NCI-H2171 (cell line): ENCODE results near the gene ARMC12.

Experiments
- DNase-seq: peaks from one replicate; lab custom pipeline; 2025; lab: John Stamatoyannopoulos, UW

The ARMC12 gene

DNA sequence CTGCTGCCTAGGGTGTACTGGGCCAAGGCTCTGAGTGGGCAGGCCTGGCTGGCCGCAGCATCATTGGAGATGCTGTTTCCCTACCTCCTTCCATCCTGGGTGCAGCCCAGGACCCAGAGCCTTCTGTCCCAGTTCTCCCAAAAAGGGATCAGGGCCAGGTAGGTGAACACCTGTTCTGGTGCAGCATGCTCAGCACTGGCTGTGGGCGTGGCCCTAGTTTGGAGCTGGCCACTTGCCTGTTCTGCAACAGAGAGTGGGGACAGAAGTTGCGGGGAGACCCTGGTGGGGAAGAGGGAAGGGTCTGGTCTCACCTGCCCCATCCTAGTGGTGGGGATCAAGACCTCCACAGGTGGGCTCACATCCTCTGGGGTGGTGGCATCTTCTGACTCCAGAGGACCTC, 1.4 kb upstream of the ARMC12 start:
- no peak for DNase-seq

DNA sequence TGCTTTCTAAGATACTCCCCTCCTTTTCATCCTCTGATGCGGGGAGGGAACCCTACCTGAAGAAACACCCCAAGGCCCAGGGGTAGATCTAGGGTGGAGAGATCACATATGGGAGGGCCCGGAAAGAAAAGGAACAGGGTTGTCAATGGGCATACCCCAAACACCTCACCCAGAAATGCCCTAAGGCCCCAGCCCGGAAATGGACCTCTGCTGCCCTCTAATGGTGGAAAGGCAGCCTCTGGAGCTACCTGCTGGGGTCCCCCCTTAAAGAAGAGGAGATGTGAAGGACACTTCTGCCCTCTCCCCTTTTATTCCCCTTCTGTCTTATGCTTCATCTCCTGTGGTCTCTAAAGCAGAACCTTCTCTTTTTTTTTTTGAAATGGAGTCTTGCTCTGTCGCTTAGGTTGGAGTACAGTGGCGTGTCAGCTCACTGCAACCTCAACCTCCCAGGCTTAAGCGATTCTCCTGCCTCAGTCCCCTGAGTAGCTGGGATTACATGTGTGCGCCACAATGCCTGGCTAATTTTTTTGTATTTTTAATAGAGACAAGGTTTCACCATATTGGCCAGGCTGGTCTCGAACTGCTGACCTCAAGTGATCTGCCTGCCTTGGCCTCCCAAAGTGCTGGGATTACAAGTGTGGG, 458 bp upstream of the ARMC12 start:
- DNase-seq, result peak; percentile 48

DNA sequence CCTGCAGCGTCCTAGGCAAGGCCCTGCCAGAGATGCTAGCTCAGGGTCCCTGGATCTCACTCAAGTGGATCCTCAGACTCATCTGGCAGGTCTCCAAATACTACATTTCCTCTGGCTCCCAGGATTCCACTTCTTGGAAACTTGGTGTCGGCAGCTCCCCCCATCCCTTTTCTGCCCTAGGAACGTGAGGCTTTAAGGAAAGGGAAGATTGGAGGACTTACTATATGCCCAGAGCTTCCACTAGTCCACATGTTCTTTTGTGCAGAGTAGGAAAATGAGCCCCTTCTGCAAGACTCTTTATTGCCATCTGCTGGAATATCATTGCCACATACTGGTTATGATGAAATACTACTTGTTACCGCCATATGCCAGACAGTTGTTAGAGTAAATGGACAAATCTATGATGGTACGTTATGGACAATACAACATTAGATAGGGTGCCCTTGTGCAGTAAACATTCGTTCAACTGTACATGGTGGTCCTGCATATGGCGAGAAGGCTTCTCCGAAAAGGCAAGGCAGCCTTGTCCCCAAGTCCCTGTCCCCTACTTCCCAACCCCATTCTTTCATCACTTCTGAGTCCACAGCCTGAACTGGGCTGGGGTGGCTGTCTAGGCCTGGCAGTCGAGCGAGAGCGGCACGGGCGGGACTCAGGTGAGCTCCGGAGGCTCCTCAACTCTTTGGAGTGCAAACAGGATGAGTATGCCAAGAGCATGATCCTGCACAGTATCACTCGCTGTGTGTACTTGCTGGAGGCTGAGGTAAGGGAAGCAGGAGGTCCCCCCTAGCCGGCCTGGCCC, 780 bp downstream of the ARMC12 start:
- DNase-seq, result peak; percentile 68

DNA sequence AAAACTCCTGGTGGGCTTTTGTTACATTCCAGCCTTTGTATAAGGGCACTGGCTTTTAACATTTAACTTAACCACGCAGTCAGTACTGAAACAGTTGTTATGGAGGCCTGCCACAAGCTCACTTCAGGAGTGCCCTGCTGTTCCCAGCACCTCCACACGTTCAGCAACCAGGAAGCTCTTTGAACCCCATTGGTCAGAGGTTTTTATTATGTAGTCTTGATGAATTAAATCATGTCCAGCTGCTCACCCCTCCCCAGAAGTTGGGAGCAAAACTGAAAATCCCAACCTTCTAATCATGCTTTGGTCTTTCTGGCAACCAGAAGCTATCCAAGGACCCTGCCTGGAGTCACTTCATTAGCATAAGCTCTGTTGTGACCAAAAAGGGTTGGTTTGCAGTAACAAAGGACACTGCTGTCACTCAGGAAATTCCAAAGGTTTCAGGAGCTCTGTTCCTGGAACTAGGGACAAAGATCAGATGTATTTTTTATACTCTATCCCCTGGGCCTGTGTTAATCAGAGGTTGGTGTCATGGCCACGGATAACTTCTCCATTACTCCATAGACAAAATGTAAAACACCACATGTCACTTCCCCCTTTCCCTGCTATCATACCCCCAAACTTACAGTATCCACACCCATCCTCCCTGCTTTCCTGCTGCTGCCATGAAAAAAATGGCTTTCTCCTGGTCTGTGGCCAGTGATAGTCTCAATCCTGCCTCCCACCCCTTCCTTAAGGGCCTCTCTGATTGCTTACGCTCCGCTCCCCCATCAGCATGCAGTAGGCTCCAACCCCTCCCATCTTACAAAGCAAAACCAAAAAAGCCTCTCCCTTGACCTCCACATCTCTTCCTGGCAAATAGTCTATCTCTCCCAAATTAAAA, 3.1 kb downstream of the ARMC12 start:
- DNase-seq, result no peak

DNA sequence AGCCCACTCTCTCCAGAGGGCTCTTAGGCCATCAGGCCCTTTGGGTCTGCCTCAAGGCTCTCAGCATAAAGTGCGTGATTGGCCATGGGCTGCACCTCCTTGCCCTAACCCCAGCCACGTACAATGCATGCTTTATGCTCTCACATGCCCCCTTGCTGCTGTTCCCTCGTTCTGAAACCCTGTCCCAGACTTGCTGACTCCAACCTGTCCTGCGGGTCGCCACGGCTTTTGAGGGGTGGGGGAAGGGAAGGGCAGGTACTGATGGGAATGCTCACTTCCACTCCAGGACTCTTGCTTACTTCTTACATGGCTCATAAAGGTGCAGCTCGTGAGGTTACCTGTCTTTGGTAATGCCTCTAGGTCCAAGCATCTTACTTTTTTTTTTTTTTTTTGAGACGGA, 6.0 kb downstream of the ARMC12 start:
- DNase-seq, result no peak

DNA sequence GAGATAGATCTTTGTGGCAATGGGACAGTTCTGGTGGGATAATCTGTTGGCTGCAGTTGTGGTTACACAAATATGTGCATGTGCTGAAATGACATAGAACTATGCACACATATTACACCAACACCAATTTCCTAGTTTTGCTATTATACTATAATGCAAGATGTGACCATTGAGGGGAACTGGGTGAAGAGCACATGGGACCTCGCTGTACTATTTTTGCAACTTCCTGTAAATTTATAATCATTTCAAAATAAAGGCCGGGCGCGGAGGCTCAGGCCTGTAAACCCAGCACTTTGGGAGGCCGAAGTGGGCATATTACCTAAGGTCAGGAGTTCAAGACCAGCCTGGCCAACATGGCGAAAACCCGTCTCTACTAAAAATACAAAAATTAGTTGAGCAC, 8.7 kb downstream of the ARMC12 start:
- no peak for DNase-seq

DNA sequence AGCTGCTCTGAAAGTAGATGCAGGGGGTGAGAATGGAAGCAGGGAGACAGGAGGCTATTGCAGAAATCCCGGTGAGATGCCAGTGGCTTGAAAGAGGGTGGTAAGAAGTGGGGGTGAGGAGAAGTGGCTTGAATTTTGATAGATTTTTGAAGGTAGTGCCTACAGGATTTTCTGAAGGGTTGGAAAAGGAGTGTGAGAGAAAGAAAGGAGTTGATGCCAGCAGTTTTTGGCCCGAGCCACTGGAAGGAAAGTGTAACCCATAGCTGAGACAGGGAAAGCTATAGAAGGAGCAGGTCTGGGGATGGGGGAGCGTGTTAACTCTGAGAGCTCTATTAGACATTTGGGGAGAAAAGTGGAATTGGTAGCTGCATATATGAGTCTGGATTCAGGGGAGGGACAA, 9.7 kb downstream of the ARMC12 start:
- no peak for DNase-seq

DNA sequence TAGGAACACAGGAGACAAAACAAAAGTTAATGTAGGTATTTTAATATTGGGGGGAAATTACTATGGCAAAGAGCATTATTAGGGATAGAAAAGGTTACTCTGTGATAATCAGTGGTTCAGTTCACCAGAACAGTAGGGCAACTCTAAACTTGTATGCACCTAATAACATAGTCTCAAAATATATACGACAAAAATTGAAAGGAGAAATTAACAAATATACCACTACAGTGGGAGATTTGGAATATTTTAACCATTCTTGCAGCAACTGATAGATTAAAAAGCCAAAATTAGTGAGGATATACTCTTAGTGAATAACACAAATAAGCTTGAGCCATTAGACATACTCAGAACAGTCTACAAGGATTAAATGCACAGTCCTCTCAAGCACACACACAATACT, 11.0 kb downstream of the ARMC12 start:
- DNase-seq, result no peak

DNA sequence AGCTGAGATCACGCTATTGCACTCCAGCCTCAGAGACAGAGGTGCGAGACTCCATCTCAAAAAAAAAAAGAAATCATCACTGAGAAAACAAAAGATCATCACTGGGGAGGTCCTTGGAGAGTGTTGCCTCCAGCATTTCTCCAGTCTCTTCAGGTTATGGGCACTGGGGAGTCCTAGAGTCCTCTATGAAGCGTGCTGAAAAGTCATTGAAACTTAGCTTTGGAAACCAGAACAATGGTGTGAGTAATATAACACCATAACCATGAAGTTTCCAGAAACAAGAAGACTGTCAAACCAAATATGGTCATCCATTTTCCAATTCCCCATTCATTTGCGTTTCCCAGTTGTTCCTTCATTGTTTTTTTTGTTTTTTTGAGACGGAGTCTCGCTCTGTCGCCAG, 13.7 kb downstream of the ARMC12 start:
- DNase-seq, result no peak

DNA sequence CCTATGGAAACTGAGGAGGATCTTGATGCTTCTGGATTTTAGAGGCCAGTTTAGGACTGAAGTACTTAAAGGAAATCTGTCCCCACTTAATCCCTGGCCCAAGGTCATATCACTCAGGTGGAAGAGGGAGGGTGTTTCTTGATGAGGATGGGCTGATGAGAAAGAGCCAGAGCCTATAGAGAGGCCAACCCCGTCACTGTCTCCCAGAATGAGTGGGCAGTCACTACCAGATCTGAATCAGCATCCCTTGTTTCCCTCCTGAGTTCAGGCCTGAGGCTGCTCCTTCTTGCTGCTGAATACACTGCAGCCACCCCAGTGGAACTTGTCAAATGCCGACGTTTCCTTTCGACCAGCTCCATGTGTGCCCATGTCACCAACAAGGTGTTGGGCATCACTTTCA, 14.8 kb downstream of the ARMC12 start:
- DNase-seq, result no peak

DNA sequence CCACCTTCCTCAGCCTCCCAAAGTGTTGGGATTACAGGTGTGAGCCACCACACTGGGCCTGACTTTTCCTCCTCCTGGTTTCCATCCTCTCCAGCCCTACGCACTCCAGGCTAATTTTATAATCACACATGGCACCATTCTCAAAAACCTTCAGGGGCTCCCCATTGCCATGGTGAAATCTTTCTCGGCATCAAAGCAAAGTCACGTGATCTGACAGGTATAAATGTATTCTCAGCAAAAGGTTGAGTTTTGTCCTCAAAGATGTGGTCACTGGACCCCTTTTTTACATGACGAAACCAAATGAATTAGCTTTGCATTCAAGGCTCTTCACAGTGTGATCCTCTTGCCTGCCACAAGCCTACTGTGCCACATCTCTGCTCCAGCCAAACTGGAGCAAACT, 15.5 kb downstream of the ARMC12 start:
- no peak for DNase-seq

DNA sequence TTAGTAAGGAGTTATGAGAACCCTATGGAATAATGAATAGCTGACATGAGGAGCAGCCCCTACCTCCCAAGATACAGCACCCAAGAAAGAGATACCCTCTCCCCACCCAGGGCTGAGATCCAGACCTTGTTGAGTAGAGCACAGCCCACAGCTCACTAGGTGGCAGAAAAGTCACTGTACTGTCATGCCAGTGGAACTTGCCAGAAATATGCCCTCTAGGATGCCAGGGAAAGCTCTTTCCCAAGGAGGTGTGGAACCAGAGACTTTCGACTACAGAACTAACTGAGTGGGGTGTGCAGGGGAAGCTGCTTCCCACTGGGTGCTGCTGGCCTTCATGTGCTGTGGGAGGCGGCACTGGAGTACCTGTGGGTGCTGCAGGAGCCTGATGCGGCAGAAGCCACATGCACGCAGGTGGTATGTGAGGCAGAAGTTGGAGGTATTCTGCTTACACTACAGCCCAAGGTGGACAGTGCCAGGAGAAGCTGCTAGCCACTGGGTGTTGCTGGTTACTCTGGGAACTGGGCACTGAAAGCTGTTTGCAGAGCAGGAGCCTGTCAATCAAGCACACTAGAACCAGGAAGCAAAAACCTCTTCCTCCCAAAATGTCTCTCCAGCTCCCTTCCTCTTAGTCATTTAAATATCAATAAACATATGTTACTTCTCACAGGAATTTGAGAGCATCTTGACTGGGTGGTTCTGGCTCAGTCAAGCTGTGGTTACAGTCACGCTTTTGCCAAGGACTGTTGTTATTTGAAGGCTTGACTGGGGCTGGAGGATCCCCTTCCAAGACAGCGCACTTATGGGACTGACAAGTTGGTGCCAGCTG, 17.8 kb downstream of the ARMC12 start:
- peak; percentile 54 for DNase-seq

DNA sequence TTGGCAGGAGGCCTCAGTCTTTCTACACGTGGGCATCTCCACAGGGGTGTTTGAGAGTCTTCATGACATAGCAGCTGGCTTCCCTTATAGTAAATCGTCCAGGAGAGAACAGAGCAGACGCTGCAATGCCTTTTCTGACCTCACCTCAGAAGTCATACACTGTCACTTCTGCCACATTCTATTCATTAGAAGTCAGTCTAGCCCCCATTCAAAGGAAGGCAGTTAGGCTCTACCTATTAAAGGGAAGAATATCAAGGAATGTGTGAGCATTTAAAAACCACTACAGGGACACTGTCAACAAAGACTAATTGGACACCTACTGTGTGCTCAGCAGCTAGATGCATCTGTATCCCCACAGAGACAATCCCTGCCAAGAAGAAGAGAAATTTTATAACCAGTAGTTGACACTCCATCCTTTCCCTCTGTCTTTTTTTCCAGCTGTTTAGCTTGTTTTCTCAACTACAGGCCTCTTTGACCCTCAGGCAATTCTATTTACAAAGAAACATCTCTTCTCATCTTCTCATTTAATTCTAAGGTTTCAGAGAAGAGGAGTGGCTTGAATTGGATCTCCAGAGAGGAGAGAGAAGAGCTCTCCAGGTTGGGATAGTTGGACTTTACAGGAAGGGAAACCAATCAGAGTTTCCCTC, 18.6 kb downstream of the ARMC12 start:
- no peak for DNase-seq

DNA sequence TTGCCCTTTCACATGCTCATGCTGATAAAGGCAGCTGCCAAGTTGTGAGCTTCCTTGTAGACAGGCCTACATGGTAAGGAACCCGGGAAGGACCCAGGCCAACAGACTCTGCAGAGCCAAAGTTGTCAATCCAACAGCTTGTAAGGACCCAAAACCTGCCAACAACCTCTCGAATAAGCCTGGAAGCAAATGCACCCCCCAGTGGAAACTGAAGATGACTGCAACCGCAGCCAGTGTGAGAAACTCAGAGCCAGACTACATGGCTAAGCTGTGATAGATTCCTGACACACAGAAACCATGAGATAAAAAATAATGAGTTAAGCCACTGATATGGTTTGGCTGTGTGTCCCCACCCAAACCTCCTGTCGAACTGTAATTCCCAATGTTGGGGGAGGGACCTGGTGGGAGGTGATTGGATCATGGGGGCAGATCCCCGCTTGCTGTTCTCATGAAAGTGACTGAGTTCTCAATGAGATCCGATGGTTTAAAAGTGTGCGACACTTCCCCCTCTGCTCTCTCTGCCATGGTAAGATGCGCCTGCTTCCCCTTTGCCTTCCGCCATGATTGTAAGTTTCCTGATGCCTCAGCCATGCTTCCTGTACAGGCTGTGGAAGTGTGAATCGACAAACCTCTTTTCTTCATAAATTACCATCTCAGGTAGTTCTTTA, 20.8 kb downstream of the ARMC12 start:
- peak; percentile 16 for DNase-seq

DNA sequence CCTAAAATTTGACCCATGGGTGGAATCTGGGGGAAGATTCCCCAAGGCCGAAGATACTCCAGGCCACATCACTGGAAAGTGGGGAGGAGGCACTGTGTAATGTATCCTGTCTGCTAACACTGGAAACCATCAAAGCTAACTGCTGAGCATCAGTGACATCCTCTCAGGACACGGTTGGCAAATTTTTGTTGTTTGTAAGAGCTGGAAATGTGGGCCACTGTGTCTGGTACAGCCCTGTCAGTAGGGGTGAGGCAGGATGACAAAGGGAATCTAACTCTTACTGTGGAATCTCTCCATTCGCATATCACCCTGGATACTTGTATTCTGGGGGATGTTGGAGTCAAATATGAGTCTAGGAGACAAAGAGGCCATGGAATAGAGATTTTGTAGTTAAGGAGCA, 22.6 kb downstream of the ARMC12 start:
- DNase-seq, result no peak

DNA sequence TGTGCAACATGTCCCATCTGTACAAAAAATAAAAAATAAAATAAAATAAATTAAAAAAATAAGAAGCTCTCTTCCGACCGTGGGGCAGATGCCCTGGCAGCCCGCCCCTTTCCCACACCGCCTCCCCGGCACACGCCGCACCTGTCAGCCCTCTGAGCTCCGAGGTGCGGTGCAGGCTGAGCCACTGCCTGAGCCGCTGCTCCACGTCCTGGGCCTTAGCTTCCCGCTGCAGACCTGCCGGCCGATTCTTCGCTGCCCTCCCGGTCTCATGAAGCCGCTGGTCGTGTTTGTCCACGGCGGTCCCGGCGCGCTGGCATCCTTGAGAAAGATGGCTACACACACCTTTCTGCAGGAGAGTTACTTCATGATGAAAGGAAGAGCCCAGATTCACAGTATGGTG, 28.9 kb downstream of the ARMC12 start:
- DNase-seq, result no peak

DNA sequence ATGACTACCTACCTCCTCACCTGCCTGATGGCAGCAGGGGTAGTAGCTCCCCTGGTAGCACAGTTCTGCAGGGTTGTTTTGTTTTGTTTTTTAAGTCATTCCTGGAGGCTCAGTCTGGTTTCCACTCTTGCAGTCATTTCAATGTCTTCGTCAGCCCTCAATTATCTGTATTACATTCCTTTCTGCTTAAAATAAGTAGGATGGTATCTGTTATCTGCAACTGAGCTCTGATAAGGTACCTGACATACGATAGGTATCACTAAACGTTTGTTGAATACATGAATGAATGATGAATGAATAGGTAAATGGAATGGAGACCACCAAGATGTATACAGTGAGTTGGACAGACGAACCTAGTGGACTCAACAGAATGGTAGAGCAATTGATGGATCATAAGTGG, 32.4 kb downstream of the ARMC12 start:
- no peak for DNase-seq

DNA sequence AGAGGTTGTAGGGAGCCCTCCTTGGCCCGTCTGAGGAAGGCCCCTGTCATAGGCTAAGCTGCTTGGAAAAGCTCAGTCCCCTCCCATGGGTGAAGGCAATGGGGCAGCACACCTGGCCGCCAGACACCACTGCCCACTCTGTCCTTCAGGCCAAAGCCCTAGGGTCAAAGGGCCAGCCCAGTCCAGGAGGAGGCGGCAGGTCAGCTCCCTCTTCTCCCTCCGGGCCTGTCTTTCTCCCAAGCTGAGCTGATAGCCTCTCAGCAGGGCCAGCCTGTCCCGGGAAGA, 34.5 kb downstream of the ARMC12 start:
- DNase-seq, result no peak

DNA sequence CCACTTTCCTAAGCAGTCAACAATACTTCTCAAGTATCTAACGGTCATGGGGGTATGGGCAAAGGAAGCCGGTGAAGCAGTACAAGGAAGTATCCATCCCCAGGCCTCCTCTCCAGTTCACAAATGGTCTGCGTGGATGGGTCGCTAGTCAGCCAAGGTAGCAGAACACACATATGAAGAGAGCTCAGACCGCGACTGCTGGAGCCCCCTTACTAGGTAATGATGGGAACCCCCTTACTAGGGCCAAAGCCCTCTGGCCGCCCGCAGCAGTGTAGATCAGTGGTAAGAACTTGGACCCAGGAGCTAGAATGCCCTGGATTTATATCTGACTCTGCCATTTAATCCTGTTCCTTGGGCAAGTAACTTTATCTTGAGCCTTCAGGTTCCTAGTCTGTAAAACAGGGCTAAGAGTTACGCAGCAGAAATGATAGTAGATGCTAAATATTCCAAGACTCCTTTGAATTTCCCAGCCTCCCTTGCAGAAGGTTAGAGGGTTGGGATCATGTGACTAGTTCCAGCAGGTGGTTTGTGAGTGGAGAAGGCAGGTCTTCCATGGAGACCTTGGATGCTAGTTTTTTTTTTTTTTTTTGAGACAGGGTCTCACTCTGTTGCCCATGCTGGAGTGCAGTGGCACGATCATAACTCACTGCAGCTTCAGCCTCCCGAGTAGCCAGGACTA, 37.4 kb downstream of the ARMC12 start:
- no peak for DNase-seq

DNA sequence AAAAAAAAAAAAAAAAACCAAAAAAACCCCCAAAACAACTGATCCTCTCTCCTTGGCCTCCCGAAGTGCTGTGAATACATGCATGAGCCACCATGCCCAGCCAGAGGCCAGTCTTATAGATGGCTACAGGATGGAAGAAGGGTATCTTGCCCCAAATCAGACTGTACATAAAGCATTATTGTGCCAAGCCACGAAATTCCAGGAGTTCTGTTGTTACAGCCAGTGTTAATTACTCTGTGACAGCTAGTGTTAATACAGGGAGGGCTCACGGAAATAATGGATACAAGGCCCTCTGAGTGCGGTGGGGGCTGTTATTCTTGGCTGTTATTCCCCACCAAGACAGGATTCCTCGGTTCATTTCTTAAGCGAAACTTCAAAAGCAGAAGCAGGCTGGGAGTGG, 38.2 kb downstream of the ARMC12 start:
- DNase-seq, result no peak
